C4-2B (cell line): Measurements from ENCODE around the gene SLC22A2.

Source experiments
- ZFX ChIP-seq: fragments of 450-650 bp; IDR thresholded peaks from 2 replicates; pipeline ENCODE4 v1.6.1; 2017
- TF ChIP-seq, protein P1 (sequence below): fragments of 450-650 bp; conservative IDR thresholded peaks from 2 replicates; pipeline ENCODE4 v1.5.1; 2017; ENCODE audit warnings: mild to moderate bottlenecking

DNA sequence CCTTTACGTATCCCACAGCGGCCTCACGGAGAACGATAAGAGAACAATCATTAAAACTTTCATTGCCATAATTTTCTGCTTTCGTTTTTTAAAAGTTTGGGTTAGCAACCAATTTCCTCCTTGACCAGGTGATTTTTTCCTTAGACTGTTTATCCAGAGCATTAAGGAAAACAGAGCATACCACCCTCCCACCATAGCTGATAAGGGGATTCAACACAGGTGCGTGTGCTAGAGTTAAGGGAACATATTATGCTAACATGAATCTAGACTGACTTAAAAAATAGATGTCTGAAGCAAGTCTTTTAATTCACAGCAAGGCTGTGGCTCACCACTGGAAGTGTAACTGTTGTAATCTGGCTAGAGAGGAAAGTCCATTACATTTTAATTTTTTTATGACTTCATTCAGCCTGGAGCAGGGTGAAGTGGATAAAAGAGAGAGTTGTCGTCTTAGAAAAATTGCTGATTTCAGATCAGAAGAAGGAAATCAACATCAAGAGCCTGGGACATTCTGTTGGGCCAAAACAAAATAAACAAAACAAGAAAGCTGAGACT lies 5.5 kb upstream of the SLC22A2 start:
- TF ChIP-seq, protein P1, sequence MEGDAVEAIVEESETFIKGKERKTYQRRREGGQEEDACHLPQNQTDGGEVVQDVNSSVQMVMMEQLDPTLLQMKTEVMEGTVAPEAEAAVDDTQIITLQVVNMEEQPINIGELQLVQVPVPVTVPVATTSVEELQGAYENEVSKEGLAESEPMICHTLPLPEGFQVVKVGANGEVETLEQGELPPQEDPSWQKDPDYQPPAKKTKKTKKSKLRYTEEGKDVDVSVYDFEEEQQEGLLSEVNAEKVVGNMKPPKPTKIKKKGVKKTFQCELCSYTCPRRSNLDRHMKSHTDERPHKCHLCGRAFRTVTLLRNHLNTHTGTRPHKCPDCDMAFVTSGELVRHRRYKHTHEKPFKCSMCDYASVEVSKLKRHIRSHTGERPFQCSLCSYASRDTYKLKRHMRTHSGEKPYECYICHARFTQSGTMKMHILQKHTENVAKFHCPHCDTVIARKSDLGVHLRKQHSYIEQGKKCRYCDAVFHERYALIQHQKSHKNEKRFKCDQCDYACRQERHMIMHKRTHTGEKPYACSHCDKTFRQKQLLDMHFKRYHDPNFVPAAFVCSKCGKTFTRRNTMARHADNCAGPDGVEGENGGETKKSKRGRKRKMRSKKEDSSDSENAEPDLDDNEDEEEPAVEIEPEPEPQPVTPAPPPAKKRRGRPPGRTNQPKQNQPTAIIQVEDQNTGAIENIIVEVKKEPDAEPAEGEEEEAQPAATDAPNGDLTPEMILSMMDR: no peak
- no peak for TF ChIP-seq ZFX
